CD4-positive, alpha-beta T cell treated with Interleukin-6 for 4 hours (primary cell): ENCODE results near the gene NUDT16.
A peak's percentile ranks its signal among the peaks of the same experiment; 100 is the strongest.
"Not testable (repeated sequence)": the region's sequence is repeated elsewhere in the genome, so short reads cannot be mapped to it uniquely, and the experiment has no call there.

ENCODE experiments used
- DNase-seq: peaks from one replicate; pipeline ENCODE4 v3.0.0-alpha.2; 2020; ENCODE audit warnings: mixed read lengths

Gene NUDT16

GRCh38 chr3:131381445-131382291 lies at the start of gene NUDT16:
Gene NUDT16, plus strand, starts transcription at chr3:131381774. Its CDS starts 31 bp downstream, at chr3:131381805.
- peak; percentile 99 for DNase-seq

- DNase-seq = no peak
Observed at GRCh38 chr3:131338948-131339640, 42.5 kb upstream of the NUDT16 start.

- no peak for DNase-seq
Observed at GRCh38 chr3:131341761-131342160, 39.8 kb upstream of the NUDT16 start.

- DNase-seq = no peak
Observed at GRCh38 chr3:131348911-131349310, 32.7 kb upstream of the NUDT16 start.

- no peak for DNase-seq
Observed at GRCh38 chr3:131349454-131349853, 32.1 kb upstream of the NUDT16 start.

GRCh38 chr3:131349946-131350347 lies 31.6 kb upstream of the NUDT16 start:
- no peak for DNase-seq

- no peak for DNase-seq
Observed at GRCh38 chr3:131350506-131350905, 31.1 kb upstream of the NUDT16 start.

- no peak for DNase-seq
Observed at GRCh38 chr3:131353016-131353877, 28.3 kb upstream of the NUDT16 start.

- no peak for DNase-seq
Observed at GRCh38 chr3:131353986-131354385, 27.6 kb upstream of the NUDT16 start.

- DNase-seq = no peak
Observed at GRCh38 chr3:131356006-131356595, 25.5 kb upstream of the NUDT16 start.

- no peak for DNase-seq
Observed at GRCh38 chr3:131357275-131357674, 24.3 kb upstream of the NUDT16 start.

- DNase-seq = no peak
Observed at GRCh38 chr3:131360191-131360755, 21.3 kb upstream of the NUDT16 start.

GRCh38 chr3:131361066-131361463 lies 20.5 kb upstream of the NUDT16 start:
- DNase-seq = not testable (repeated sequence)

GRCh38 chr3:131361464-131362421 lies 19.8 kb upstream of the NUDT16 start:
- DNase-seq = peak; percentile 22

GRCh38 chr3:131363275-131363674 lies 18.3 kb upstream of the NUDT16 start:
- DNase-seq = no peak

- DNase-seq = no peak
Observed at GRCh38 chr3:131370935-131371687, 10.5 kb upstream of the NUDT16 start.

- no peak for DNase-seq
Observed at GRCh38 chr3:131371688-131372066, 9.9 kb upstream of the NUDT16 start.

GRCh38 chr3:131374741-131375140 lies 6.8 kb upstream of the NUDT16 start:
- DNase-seq = no peak

GRCh38 chr3:131380821-131381444 lies 641 bp upstream of the NUDT16 start:
- not testable (repeated sequence) for DNase-seq
